ENCODE results near the gene CCDC192.
"Not testable (repeated sequence)": the region's sequence is repeated elsewhere in the genome, so short reads cannot be mapped to it uniquely, and the experiment has no call there.

The CCDC192 gene

DNA sequence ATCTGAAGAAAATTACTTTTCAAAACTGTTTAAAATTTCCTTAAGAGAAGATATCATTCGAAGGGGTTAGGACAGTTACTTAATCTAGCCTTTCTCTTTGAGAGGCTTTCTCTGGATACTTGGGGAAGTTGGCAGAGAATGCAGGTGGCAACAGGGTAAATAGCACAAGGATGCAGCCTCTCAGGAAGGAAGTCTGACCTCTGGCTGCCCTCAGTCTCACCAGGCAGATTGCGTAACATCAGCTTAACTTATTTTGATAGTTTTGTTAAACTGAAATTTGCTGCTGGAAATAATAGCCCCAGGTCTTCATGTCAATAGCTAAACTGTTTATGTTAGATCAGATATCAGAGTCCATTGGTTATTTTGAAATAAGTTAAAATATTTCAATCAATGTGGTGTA is 20.4 kb downstream of the CCDC192 start:
- TF ChIP-seq PPARA (CRISPR knock-in tag; IDR thresholded peaks at IDR 0.05; ENCODE audit: borderline replicate concordance), result no peak
- no peak for TF ChIP-seq ZNF565 (CRISPR knock-in tag; conservative IDR thresholded peaks at IDR 0.05; ENCODE audit: low read depth)
- TF ChIP-seq ZC3H10 (CRISPR knock-in tag; IDR thresholded peaks at IDR 0.05), result no peak
- TF ChIP-seq OSR1 (CRISPR knock-in tag; IDR thresholded peaks at IDR 0.05), result no peak
- TF ChIP-seq, protein P1, sequence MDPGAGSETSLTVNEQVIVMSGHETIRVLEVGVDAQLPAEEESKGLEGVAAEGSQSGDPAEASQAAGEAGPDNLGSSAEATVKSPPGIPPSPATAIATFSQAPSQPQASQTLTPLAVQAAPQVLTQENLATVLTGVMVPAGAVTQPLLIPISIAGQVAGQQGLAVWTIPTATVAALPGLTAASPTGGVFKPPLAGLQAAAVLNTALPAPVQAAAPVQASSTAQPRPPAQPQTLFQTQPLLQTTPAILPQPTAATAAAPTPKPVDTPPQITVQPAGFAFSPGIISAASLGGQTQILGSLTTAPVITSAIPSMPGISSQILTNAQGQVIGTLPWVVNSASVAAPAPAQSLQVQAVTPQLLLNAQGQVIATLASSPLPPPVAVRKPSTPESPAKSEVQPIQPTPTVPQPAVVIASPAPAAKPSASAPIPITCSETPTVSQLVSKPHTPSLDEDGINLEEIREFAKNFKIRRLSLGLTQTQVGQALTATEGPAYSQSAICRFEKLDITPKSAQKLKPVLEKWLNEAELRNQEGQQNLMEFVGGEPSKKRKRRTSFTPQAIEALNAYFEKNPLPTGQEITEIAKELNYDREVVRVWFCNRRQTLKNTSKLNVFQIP (CRISPR knock-in tag; IDR thresholded peaks at IDR 0.05; ENCODE audit: borderline replicate concordance, low read depth), result no peak
- no peak for TF ChIP-seq SNAI2 (CRISPR knock-in tag; IDR thresholded peaks at IDR 0.05)
- TF ChIP-seq ZNF8 (CRISPR knock-in tag; IDR thresholded peaks at IDR 0.05), result no peak
- no peak for TF ChIP-seq RARB (CRISPR knock-in tag; IDR thresholded peaks at IDR 0.05)
- no peak for TF ChIP-seq GLIS3 (CRISPR knock-in tag; IDR thresholded peaks at IDR 0.05)
- no peak for TF ChIP-seq CSDC2 (CRISPR knock-in tag; IDR thresholded peaks at IDR 0.05)
- no peak for TF ChIP-seq ZFP30 (CRISPR knock-in tag; IDR thresholded peaks at IDR 0.05)
- no peak for TF ChIP-seq BACH2 (CRISPR knock-in tag; IDR thresholded peaks at IDR 0.05; ENCODE audit: borderline replicate concordance)
- no peak for ATAC-seq

DNA sequence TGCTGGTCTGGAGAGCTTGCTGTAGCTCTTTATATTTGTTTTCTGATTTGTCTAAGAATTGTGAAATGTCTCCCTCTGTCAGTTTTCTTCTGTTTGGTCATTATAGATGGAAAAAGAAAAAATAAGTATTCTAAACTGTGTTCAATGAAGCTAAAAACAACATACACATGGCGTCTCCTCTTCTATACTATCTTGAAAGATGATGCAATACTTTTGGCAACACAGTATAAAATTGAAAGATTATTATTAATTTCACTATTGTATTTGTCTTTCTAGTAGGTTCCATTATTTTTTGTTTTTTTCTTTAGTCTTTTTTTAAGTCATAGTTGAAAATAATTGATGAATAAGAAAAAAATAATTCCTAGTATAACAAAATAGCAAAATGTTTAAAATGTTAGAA is 22.5 kb downstream of the CCDC192 start:
- TF ChIP-seq, protein P2, sequence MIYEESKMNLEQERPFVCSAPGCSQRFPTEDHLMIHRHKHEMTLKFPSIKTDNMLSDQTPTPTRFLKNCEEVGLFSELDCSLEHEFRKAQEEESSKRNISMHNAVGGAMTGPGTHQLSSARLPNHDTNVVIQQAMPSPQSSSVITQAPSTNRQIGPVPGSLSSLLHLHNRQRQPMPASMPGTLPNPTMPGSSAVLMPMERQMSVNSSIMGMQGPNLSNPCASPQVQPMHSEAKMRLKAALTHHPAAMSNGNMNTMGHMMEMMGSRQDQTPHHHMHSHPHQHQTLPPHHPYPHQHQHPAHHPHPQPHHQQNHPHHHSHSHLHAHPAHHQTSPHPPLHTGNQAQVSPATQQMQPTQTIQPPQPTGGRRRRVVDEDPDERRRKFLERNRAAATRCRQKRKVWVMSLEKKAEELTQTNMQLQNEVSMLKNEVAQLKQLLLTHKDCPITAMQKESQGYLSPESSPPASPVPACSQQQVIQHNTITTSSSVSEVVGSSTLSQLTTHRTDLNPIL (CRISPR knock-in tag; IDR thresholded peaks at IDR 0.05; ENCODE audit: low read depth), result no peak
- TF ChIP-seq ZNF70 (CRISPR knock-in tag; IDR thresholded peaks at IDR 0.05) (no peak), CSDC2 (CRISPR knock-in tag; IDR thresholded peaks at IDR 0.05) (no peak), OSR1 (CRISPR knock-in tag; IDR thresholded peaks at IDR 0.05) (no peak)
- no peak for ATAC-seq

DNA sequence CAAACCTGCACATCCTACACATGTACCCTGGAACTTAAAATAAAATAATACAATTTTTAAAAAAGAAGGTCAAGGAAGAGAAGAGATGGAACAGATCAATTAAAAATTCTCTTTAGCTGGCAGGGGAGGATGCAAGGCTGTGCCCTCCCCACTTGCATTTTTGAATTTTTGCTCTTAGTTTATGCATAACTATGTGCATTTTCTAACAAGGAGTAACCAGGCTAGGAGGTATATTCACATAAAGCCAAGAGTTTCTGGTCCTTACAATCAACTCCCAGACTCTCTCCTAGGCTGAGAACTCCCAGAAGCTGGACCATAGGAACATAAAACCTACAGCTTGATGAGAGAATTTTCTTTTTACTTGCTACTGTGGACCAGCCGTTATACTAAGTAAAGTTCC is 29.8 kb downstream of the CCDC192 start:
- no peak for ATAC-seq
- no peak for TF ChIP-seq ZNF70 (CRISPR knock-in tag; IDR thresholded peaks at IDR 0.05)
- no peak for TF ChIP-seq GLIS3 (CRISPR knock-in tag; IDR thresholded peaks at IDR 0.05)
- no peak for TF ChIP-seq ZNF8 (CRISPR knock-in tag; IDR thresholded peaks at IDR 0.05)
- TF ChIP-seq, protein P3, sequence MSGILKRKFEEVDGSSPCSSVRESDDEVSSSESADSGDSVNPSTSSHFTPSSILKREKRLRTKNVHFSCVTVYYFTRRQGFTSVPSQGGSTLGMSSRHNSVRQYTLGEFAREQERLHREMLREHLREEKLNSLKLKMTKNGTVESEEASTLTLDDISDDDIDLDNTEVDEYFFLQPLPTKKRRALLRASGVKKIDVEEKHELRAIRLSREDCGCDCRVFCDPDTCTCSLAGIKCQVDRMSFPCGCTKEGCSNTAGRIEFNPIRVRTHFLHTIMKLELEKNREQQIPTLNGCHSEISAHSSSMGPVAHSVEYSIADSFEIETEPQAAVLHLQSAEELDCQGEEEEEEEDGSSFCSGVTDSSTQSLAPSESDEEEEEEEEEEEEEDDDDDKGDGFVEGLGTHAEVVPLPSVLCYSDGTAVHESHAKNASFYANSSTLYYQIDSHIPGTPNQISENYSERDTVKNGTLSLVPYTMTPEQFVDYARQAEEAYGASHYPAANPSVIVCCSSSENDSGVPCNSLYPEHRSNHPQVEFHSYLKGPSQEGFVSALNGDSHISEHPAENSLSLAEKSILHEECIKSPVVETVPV (CRISPR knock-in tag; IDR thresholded peaks at IDR 0.05), result no peak
- TF ChIP-seq, protein P4, sequence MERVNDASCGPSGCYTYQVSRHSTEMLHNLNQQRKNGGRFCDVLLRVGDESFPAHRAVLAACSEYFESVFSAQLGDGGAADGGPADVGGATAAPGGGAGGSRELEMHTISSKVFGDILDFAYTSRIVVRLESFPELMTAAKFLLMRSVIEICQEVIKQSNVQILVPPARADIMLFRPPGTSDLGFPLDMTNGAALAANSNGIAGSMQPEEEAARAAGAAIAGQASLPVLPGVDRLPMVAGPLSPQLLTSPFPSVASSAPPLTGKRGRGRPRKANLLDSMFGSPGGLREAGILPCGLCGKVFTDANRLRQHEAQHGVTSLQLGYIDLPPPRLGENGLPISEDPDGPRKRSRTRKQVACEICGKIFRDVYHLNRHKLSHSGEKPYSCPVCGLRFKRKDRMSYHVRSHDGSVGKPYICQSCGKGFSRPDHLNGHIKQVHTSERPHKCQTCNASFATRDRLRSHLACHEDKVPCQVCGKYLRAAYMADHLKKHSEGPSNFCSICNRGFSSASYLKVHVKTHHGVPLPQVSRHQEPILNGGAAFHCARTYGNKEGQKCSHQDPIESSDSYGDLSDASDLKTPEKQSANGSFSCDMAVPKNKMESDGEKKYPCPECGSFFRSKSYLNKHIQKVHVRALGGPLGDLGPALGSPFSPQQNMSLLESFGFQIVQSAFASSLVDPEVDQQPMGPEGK (CRISPR knock-in tag; IDR thresholded peaks at IDR 0.05; ENCODE audit: borderline replicate concordance), result no peak
- TF ChIP-seq BACH2 (CRISPR knock-in tag; IDR thresholded peaks at IDR 0.05; ENCODE audit: borderline replicate concordance), result no peak
- no peak for TF ChIP-seq TOX (CRISPR knock-in tag; IDR thresholded peaks at IDR 0.05; ENCODE audit: borderline replicate concordance)
- no peak for TF ChIP-seq TCF4 (CRISPR knock-in tag; IDR thresholded peaks at IDR 0.05; ENCODE audit: borderline replicate concordance)
- no peak for TF ChIP-seq ARNTL (CRISPR knock-in tag; IDR thresholded peaks at IDR 0.05; ENCODE audit: borderline replicate concordance, low read depth)
- TF ChIP-seq PPARA (CRISPR knock-in tag; IDR thresholded peaks at IDR 0.05; ENCODE audit: borderline replicate concordance), result no peak
- TF ChIP-seq SNAI2 (CRISPR knock-in tag; IDR thresholded peaks at IDR 0.05), result no peak
- TF ChIP-seq, protein P5, sequence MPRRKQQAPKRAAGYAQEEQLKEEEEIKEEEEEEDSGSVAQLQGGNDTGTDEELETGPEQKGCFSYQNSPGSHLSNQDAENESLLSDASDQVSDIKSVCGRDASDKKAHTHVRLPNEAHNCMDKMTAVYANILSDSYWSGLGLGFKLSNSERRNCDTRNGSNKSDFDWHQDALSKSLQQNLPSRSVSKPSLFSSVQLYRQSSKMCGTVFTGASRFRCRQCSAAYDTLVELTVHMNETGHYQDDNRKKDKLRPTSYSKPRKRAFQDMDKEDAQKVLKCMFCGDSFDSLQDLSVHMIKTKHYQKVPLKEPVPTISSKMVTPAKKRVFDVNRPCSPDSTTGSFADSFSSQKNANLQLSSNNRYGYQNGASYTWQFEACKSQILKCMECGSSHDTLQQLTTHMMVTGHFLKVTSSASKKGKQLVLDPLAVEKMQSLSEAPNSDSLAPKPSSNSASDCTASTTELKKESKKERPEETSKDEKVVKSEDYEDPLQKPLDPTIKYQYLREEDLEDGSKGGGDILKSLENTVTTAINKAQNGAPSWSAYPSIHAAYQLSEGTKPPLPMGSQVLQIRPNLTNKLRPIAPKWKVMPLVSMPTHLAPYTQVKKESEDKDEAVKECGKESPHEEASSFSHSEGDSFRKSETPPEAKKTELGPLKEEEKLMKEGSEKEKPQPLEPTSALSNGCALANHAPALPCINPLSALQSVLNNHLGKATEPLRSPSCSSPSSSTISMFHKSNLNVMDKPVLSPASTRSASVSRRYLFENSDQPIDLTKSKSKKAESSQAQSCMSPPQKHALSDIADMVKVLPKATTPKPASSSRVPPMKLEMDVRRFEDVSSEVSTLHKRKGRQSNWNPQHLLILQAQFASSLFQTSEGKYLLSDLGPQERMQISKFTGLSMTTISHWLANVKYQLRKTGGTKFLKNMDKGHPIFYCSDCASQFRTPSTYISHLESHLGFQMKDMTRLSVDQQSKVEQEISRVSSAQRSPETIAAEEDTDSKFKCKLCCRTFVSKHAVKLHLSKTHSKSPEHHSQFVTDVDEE (CRISPR knock-in tag; IDR thresholded peaks at IDR 0.05), result no peak
- no peak for TF ChIP-seq ZFP30 (CRISPR knock-in tag; IDR thresholded peaks at IDR 0.05)
- TF ChIP-seq ISL1 (CRISPR knock-in tag; IDR thresholded peaks at IDR 0.05), result no peak

DNA sequence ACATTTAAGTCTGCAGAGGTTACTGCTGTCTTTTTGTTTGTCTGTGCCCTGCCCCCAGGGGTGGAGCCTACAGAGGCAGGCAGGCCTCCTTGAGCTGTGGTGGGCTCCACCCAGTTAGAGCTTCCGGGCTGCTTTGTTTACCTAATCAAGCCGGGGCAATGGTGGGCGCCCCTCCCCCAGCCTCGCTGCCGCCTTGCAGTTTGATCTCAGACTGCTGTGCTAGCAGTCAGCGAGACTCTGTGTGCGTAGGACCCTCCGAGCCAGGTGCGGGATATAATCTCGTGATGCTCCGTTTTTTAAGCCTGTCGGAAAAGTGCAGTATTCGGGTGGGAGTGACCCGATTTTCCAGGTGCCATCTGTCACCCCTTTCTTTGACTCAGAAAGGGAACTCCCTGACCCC is 36.2 kb downstream of the CCDC192 start:
- not testable (repeated sequence) for ATAC-seq

All from SK-N-SH treated with all-trans-retinoic acid at 6 μM for 48 hours (cell line).